HUES6 (cell line): ENCODE measurements around the gene PRKCE.

Experiments used
- H3K27ac ChIP-seq: 2 replicates; pipeline ENCODE4 v1.7.0; 2013; ENCODE audit warnings: low read depth, mild to moderate bottlenecking, low read length, inconsistent platforms
- H3K27me3 ChIP-seq: 2 replicates; pipeline ENCODE4 v1.6.1; 2013; ENCODE audit warnings: low read length; ENCODE audit not compliant: control insufficient read depth, insufficient read depth
- H3K36me3 ChIP-seq: 2 replicates; pipeline ENCODE4 v1.6.1; 2013; ENCODE audit warnings: low read length; ENCODE audit not compliant: control insufficient read depth, insufficient read depth
- H3K4me1 ChIP-seq: 2 replicates; pipeline ENCODE4 v1.6.1; 2013; ENCODE audit warnings: low read length; ENCODE audit not compliant: control insufficient read depth, insufficient read depth
- H3K4me3 ChIP-seq: 2 replicates; pipeline ENCODE4 v1.5.1; 2013; ENCODE audit warnings: low read depth, low read length
- H3K9ac ChIP-seq: one replicate; pipeline ENCODE4 v1.6.1; 2013; ENCODE audit warnings: mild to moderate bottlenecking, low read length
- H3K9me3 ChIP-seq: 2 replicates; pipeline ENCODE4 v1.6.1; 2013; ENCODE audit warnings: low read depth, low read length; ENCODE audit not compliant: control insufficient read depth, insufficient read depth

PRKCE gene

GRCh38 chr2:46091961-46092667, 440.6 kb downstream of the PRKCE start:
- no peaks in the 10 kb centered on the region for H3K36me3 ChIP-seq
- H3K27ac ChIP-seq = no peak overlapping the region

DNA sequence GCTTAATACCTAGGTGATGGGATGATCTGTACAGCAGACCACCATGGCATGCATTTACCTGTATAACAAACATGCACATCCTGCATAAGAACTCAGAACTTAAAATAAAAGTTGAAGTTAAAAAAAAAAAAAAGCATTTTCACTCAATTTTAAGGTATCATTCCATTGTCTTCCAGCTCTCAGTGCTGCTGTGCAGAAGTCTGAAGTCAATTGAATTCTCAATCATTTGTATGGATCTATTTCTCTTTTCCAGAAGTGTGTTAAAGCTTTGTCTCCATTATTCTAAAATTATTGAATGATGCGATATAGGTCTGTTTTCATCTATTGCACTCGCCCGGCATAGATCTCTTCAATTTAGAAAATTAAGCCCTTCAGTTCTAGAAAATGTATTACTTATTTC, 443.2 kb downstream of the PRKCE start:
- Histone ChIP-seq H3K36me3 (no peaks in the 10 kb centered on the region), H3K4me1 (peaks cover 10% of the 10 kb centered on the region), H3K9me3 (no peaks in the 10 kb centered on the region)

More at GRCh38 chr2:46091961-46092667, 440.6 kb downstream of the PRKCE start:
- Histone ChIP-seq H3K9me3 (no peaks in the 10 kb centered on the region), H3K27me3 (no peaks in the 10 kb centered on the region), H3K4me3 (no peak overlapping the region), H3K4me1 (peaks cover 5% of the 10 kb centered on the region), H3K9ac (no peak overlapping the region)

DNA sequence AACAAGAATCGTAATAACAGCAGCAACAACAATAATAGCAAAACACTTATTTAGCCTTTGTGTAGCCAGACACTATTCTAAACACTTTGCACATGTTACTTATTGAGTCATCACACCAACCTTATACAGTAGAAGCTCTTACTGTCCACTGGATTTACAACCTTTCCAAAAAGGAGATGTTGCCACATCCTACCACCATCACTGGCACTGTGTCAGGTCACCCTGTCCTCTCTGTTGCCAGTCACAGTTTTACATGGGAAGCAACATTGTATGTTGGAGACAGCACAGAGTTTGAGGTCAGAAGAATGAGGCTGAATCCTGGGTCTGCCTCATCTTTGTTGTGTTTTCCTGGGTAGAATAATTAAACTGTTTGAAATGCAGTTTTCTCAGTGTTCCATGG, 444.4 kb downstream of the PRKCE start:
- H3K4me3 ChIP-seq = no peak overlapping the region
- H3K27ac ChIP-seq = no peak overlapping the region
- peaks cover 10% of the 10 kb centered on the region for H3K4me1 ChIP-seq

More for the DNA sequence above, 443.2 kb downstream of the PRKCE start:
- Histone ChIP-seq H3K4me3 (no peak overlapping the region), H3K27me3 (no peaks in the 10 kb centered on the region), H3K9ac (no peak overlapping the region), H3K27ac (no peak overlapping the region)

DNA sequence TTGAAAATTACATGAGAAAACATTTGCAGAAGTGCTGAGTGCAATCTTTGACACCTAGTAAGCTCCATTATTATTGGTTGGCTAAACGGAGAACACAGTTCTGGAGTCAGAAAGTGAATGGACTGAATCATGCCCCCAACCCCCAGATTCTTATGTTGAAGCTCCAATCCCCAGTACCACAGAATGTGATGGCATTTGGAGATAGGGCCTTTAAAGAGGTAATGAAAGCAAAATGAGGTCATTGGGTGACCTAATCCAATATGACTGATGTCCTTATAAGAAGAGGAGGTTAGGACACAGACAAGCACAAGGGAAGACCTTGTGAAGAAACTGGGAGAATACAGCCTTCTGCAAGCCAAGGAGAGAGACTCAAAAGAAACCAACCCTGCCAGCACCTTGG, 444.8 kb downstream of the PRKCE start:
- peaks cover 7% of the 10 kb centered on the region for H3K4me1 ChIP-seq
- H3K9me3 ChIP-seq = no peaks in the 10 kb centered on the region
- H3K4me3 ChIP-seq = no peak overlapping the region
- no peaks in the 10 kb centered on the region for H3K27me3 ChIP-seq
- H3K9ac ChIP-seq = no peak overlapping the region
- H3K36me3 ChIP-seq = no peaks in the 10 kb centered on the region
- no peak overlapping the region for H3K27ac ChIP-seq

More for the DNA sequence above, 444.4 kb downstream of the PRKCE start:
- no peaks in the 10 kb centered on the region for H3K27me3 ChIP-seq
- H3K9ac ChIP-seq = no peak overlapping the region
- no peaks in the 10 kb centered on the region for H3K36me3 ChIP-seq
- H3K9me3 ChIP-seq = no peaks in the 10 kb centered on the region

DNA sequence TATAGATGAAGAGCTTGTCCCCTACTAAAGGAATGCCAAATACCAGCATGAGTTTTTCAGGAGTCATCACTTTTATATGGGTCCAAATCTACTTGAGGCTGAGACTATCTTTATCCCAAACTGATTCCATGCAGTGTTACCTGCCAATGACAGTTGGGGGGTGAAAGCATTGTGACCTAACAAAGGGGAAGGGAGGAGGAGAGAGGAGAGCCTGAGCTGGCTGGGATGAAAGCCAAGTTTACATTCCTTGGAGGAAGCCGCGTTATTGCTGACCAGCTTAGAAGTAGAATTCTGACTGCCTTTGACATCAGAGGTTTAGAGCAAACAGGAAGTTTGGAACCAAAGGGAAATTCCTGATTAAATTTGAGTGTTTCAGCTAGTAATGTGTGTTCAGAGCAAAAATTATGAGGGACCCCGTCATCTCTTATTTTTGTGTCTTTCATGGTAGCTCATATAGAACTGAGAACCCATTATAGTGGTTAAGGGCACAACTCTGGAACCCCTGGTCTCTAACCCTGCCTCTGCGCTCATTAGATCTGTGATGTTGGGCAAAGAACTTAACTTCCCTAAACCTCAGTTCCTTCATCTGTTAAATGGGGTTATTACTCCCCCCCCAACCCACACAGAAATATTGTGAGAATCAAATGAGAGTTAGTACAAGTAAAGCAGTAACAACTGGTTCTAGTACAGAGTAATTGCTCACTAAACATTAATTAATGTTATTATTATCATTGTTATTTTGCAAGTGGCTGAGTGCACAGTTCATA, 446.4 kb downstream of the PRKCE start:
- Histone ChIP-seq H3K27me3 (no peaks in the 10 kb centered on the region), H3K36me3 (no peaks in the 10 kb centered on the region), H3K27ac (no peak overlapping the region), H3K9ac (no peak overlapping the region), H3K4me3 (no peak overlapping the region), H3K9me3 (no peaks in the 10 kb centered on the region), H3K4me1 (0 out of 2 replicates have a peak, but pooled peaks cover 5% of the 10 kb centered on the region)

- H3K4me1 ChIP-seq = 0 out of 2 replicates have a peak, but pooled peaks cover 5% of the 10 kb centered on the region
- H3K27me3 ChIP-seq = no peaks in the 10 kb centered on the region
- H3K4me3 ChIP-seq = no peak overlapping the region
- H3K9ac ChIP-seq = no peak overlapping the region
- no peaks in the 10 kb centered on the region for H3K9me3 ChIP-seq
- no peaks in the 10 kb centered on the region for H3K36me3 ChIP-seq
- no peak overlapping the region for H3K27ac ChIP-seq
Measured at GRCh38 chr2:46098621-46099062, 447.2 kb downstream of the PRKCE start.

DNA sequence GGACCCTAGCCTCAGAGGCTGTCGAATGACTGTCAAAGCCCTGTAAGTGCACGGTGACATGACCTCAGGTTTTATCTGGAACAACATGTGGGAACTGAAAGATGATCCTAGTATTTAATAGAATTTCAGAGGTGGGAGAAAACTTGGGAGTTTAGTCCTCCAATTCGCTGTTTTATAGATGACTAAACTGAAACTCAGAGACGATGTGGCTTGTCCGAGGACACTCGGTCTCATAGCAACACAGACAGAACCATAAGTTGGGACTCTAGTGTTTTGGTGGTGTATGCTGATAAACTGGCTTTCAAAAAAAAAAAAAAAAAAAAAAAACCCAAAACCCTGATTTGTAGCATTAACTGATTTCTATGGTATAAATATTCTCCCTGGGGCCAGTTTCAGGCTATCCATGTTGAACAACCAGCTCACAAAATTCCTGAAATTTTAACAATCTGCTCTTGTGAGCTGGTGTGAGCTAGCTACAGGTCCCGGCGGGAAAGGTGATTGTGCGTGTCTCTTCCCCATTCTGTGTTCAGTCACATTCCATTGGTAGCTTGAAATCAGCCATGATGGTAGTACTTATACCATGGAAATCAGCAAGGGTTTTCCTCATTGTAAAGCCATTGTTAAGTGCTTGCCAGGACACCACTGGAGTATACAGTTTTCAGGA, 450.2 kb downstream of the PRKCE start:
- Histone ChIP-seq H3K36me3 (no peaks in the 10 kb centered on the region), H3K9me3 (no peaks in the 10 kb centered on the region), H3K9ac (no peak overlapping the region), H3K4me3 (no peak overlapping the region), H3K27ac (no peak overlapping the region), H3K4me1 (0 out of 2 replicates have a peak, but pooled peaks cover 5% of the 10 kb centered on the region), H3K27me3 (no peaks in the 10 kb centered on the region)

GRCh38 chr2:46106690-46107089, 455.2 kb downstream of the PRKCE start:
- no peaks in the 10 kb centered on the region for H3K27me3 ChIP-seq
- H3K4me1 ChIP-seq = no peaks in the 10 kb centered on the region
- H3K9ac ChIP-seq = no peak overlapping the region
- no peaks in the 10 kb centered on the region for H3K9me3 ChIP-seq
- no peak overlapping the region for H3K4me3 ChIP-seq
- no peak overlapping the region for H3K27ac ChIP-seq
- H3K36me3 ChIP-seq = no peaks in the 10 kb centered on the region

GRCh38 chr2:46114996-46115395, 463.5 kb downstream of the PRKCE start:
- Histone ChIP-seq H3K9me3 (no peaks in the 10 kb centered on the region), H3K4me3 (no peak overlapping the region), H3K27me3 (no peaks in the 10 kb centered on the region), H3K36me3 (no peaks in the 10 kb centered on the region), H3K9ac (no peak overlapping the region), H3K4me1 (no peaks in the 10 kb centered on the region), H3K27ac (no peak overlapping the region)

DNA sequence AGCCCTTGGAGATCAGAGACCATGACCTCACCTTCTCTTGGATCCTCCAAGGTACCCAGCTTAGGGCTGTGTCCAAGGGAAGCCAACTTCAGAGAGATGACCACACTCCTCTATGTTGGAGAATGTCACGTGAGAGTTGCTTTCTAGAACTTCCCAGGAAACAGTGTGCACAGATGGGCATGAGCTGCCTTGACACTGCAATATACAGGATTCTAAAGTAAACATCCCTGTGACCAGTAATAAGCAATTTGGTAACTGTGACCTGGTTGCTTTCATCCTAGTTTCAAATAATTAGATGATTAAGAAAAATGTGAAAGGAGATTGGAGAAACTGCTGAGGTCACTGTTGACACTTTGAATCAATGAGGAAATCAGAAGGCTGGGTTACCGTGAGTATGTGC, 464.7 kb downstream of the PRKCE start:
- H3K9me3 ChIP-seq = no peaks in the 10 kb centered on the region
- H3K27me3 ChIP-seq = no peaks in the 10 kb centered on the region
- no peak overlapping the region for H3K4me3 ChIP-seq
- H3K9ac ChIP-seq = no peak overlapping the region
- H3K36me3 ChIP-seq = no peaks in the 10 kb centered on the region
- no peak overlapping the region for H3K27ac ChIP-seq
- H3K4me1 ChIP-seq = no peaks in the 10 kb centered on the region

- H3K9me3 ChIP-seq = no peaks in the 10 kb centered on the region
- no peak overlapping the region for H3K27ac ChIP-seq
- no peak overlapping the region for H3K9ac ChIP-seq
- no peaks in the 10 kb centered on the region for H3K36me3 ChIP-seq
- no peaks in the 10 kb centered on the region for H3K4me1 ChIP-seq
- no peaks in the 10 kb centered on the region for H3K27me3 ChIP-seq
- H3K4me3 ChIP-seq = no peak overlapping the region
Measured at GRCh38 chr2:46116553-46116991, 465.1 kb downstream of the PRKCE start.
